ENCODE data around the gene INHBA.
A peak's percentile ranks its signal among the peaks of the same experiment; 100 is the strongest.

Gene INHBA

DNA sequence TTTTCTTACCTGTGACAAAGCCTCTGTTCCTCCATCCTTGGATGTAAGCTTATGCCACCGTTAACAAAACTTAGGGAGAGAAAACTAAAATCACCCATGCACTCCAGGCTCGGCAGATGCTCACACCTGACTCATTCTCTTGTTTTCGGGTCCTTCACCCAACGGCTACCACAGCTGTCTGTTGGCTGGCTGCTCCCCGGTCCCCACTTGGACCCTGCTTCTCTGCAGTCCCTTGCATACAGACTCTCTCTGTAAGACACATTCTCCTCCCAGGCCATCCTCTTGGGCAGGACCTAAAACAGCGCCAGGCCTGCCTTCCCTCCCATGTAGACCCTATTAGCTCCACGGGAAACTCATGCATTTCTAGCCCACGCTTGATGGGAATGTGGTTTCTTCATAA is 12.1 kb upstream of the INHBA start:
- TF ChIP-seq, protein P1, sequence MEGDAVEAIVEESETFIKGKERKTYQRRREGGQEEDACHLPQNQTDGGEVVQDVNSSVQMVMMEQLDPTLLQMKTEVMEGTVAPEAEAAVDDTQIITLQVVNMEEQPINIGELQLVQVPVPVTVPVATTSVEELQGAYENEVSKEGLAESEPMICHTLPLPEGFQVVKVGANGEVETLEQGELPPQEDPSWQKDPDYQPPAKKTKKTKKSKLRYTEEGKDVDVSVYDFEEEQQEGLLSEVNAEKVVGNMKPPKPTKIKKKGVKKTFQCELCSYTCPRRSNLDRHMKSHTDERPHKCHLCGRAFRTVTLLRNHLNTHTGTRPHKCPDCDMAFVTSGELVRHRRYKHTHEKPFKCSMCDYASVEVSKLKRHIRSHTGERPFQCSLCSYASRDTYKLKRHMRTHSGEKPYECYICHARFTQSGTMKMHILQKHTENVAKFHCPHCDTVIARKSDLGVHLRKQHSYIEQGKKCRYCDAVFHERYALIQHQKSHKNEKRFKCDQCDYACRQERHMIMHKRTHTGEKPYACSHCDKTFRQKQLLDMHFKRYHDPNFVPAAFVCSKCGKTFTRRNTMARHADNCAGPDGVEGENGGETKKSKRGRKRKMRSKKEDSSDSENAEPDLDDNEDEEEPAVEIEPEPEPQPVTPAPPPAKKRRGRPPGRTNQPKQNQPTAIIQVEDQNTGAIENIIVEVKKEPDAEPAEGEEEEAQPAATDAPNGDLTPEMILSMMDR (IDR thresholded peaks at IDR 0.05; ENCODE audit: insufficient read depth, missing control alignments) = no peak
- FAIRE-seq (no peak), DNase-seq (ENCODE audit: insufficient read length, low spot score) (no peak)

DNA sequence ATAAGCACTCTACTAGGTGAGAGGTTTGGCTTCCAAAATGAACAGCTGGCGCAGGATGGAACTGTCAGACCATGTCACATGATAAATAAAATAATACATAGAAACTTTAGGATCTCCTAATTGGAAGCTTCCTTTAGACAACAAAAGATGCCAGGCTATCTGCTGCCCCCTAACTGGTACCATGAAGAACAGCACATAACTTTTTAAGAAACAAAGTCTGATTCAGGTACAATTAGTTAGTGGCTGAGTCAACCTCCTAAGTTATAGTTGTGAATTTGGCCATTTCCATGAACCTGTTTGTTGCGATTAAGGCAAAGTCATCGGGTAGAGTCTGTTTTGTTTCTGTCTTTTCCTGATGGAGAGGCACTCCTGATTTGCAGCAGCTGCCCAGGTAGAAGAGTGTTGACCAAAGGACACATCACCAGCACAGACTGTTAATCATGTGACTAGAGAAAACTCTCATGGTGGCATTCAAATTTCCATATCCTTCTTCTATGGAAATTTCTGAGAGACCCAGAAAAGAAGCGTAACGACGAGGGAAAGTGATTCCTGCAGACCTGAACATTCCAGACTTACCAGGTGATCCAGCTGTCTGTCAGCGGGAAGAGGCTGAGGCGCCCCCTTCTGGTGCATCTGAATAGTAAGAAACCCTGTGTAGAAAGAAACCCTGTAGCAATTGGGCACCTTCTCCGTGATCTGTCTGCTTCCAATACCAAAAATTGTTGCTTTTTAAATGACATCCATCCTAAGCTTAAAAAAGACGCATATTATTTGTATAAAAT is 8.6 kb upstream of the INHBA start:
- DNase-seq (ENCODE audit: insufficient read length, low spot score) (no peak), FAIRE-seq (no peak)
- TF ChIP-seq, protein P1 (IDR thresholded peaks at IDR 0.05; ENCODE audit: insufficient read depth, missing control alignments) = peak; percentile 45

DNA sequence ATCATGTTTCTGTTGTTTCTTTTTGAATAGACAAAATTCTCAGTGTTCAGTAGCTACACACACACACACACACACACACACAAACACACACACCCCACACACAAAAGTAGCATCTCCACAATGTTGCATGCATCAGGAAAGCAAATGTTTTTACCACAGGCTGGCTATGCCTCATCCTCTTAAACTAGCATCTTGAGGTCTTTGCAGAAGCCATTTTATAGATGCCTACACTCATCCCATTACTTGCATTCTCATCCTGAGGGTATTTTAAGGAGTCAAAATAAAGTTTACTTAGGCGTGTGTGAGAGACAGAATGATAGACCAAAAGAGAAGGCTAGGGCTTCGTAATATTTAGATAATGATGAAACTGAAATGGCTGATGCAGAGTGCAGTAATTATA is 7.9 kb upstream of the INHBA start:
- FAIRE-seq (no peak), DNase-seq (ENCODE audit: insufficient read length, low spot score) (no peak)
- TF ChIP-seq, protein P1 (IDR thresholded peaks at IDR 0.05; ENCODE audit: insufficient read depth, missing control alignments) = no peak

DNA sequence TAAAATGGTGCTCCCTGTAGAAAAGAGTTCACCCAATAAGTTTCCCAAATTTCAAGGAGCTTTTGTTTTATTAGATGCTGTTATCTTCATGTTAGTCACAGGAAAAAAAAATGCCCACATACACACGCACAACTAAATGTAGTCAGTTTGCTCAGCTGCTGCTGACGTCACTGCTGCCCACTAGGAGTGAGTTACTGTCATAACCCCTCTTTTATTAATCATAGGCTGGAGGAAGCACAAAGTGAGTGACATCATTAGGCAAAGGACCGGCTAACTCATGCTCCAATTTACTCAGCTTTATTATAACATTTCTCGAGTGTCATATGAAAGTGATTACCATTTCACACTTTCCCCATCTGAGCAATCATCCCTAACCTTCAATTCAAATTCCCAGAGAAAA is 6.7 kb upstream of the INHBA start:
- TF ChIP-seq, protein P1 (IDR thresholded peaks at IDR 0.05; ENCODE audit: insufficient read depth, missing control alignments) = no peak
- FAIRE-seq (no peak), DNase-seq (ENCODE audit: insufficient read length, low spot score) (no peak)

DNA sequence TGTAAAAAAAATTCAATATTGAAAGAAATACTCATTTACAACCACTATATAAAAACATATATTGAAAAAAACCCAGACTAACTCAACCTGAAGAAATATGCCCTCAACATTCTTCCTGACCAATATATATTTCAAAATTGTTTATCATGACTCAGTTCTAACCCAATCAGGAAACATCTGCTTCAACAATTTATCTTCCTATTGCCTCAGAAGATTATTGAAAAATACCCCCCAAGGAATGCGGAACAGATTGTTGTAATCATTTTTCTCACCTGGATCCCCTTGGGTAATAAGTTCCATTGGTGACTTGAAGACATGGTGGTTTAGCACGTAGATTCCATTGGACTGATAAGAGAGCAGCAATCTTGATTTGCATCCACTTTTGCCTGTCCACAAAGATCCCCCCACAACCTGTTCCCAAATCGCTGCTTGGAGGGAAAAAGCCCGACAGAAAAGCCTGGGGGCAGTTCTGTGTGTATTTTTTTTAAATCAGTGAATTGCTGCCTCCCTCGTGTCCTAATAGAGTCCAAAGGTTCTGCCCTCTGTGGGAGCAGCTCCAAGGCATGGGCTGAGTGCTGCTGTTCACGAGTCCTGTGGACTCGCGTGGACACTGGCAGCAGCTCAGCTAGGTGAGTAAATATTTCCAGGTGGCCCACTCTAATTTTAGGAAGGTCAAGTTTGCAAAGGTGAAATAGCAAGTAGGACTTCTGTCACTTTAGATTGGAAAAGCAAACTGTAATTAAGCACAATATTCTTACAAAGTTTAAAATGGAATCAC is 5.9 kb upstream of the INHBA start:
- TF ChIP-seq, protein P1 (IDR thresholded peaks at IDR 0.05; ENCODE audit: insufficient read depth, missing control alignments) = no peak
- no peak for DNase-seq (ENCODE audit: insufficient read length, low spot score)
- FAIRE-seq = no peak

DNA sequence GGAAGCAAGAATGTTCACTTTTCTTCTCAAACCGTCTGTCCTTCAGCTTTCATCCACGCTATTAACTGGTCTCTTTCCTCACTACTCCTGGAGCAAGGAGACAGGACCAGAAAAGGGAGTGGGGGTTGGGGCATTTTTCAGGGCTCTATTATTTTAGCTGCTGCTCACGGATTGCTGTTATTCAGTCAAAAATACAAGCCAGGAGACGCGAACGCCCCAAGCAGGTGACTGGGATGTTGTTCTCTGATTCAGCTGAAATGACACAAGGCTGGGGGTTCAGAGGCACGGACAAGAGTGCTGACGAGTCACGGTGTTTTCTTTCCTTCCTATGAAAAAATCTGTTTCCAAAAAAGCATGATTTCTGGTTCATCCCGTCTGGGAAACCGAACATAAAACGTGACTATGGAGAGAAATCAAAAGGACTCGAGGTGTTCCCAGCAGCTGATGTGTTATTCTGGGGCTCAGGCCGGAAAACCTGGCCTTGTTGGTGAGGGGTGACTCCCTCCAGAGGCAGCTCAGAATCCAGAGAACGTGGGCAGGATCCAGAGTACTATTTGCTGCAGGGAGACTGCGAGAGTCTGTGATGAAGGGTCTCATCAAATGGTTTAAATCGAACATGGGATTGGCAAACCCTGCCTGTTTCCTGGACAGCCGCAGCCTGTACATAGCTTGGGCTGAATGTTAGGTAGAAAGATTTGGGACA is 3.5 kb upstream of the INHBA start:
- TF ChIP-seq, protein P1 (IDR thresholded peaks at IDR 0.05; ENCODE audit: insufficient read depth, missing control alignments) = no peak
- FAIRE-seq (no peak), DNase-seq (ENCODE audit: insufficient read length, low spot score) (no peak)
